Astrocyte (in vitro differentiated cells and primary cell): Measurements from ENCODE around the gene TMEM150A. TPM values are rescaled to one million over a fixed set of nuclear protein-coding genes. Genes with fewer than 3 reads are reported as not detected.
A peak's percentile ranks its signal among the peaks of the same experiment; 100 is the strongest.

Experiments used
- DNase-seq: peaks from one replicate; pipeline ENCODE4 v3.0.0-alpha.2; 2010; ENCODE audit warnings: low read depth
- FAIRE-seq: peaks from 2 replicates; lab custom pipeline; 2011; peaks lifted over from hg19 to GRCh38; lab: Jason Lieb, UNC
- H2AFZ ChIP-seq: 2 replicates; pipeline ENCODE4 v1.6.0; 2012; ENCODE audit warnings: low read depth, low read length, inconsistent platforms
- H3K27ac ChIP-seq: 2 replicates; pipeline ENCODE4 v1.5.1; 2011; ENCODE audit warnings: low read depth, low read length, inconsistent platforms
- H3K27me3 ChIP-seq: 2 replicates; pipeline ENCODE4 v1.6.0; 2011; ENCODE audit warnings: low read length, inconsistent platforms; ENCODE audit not compliant: insufficient read depth
- H3K36me3 ChIP-seq: 2 replicates; pipeline ENCODE4 v1.5.1; 2011; ENCODE audit warnings: low read length, inconsistent platforms; ENCODE audit not compliant: insufficient read depth
- H3K4me1 ChIP-seq: 2 replicates; pipeline ENCODE4 v1.5.1; 2011; ENCODE audit warnings: low read length, inconsistent platforms; ENCODE audit not compliant: insufficient read depth
- H3K4me2 ChIP-seq: 2 replicates; pipeline ENCODE4 v1.6.0; 2012; ENCODE audit warnings: low read length, inconsistent platforms
- H3K4me3 ChIP-seq: 2 replicates; pipeline ENCODE4 v1.5.1; 2011; ENCODE audit warnings: low read depth, mild to moderate bottlenecking, low read length, inconsistent platforms; ENCODE audit not compliant: insufficient read depth
- H3K79me2 ChIP-seq: 2 replicates; pipeline ENCODE4 v1.6.0; 2012; ENCODE audit warnings: mild to moderate bottlenecking, low read length, inconsistent platforms; ENCODE audit not compliant: insufficient read depth
- H3K9ac ChIP-seq: 2 replicates; pipeline ENCODE4 v1.6.0; 2012; ENCODE audit warnings: mild to moderate bottlenecking, low read length, inconsistent platforms
- H3K9me3 ChIP-seq: 2 replicates; pipeline ENCODE4 v1.5.1; 2012; ENCODE audit warnings: low read depth, mild to moderate bottlenecking, low read length, inconsistent platforms; ENCODE audit not compliant: insufficient read depth
- H4K20me1 ChIP-seq: 2 replicates; pipeline ENCODE4 v1.6.0; 2012; ENCODE audit warnings: low read length, inconsistent platforms; ENCODE audit not compliant: insufficient read depth
- H3K27ac Mint-ChIP-seq: one replicate; pipeline ENCODE4 v1.8.0; 2021; ENCODE audit warnings: mild to moderate bottlenecking, mixed read lengths; ENCODE audit not compliant: unreplicated experiment
- H3K27me3 Mint-ChIP-seq: one replicate; pipeline ENCODE4 v1.8.0; 2021; ENCODE audit warnings: low read depth, mixed read lengths; ENCODE audit not compliant: unreplicated experiment
- H3K36me3 Mint-ChIP-seq: one replicate; pipeline ENCODE4 v1.8.0; 2021; ENCODE audit warnings: low read depth, mixed read lengths; ENCODE audit not compliant: unreplicated experiment
- H3K4me1 Mint-ChIP-seq: one replicate; pipeline ENCODE4 v1.8.0; 2021; ENCODE audit warnings: low read depth, mixed read lengths; ENCODE audit not compliant: unreplicated experiment
- H3K4me3 Mint-ChIP-seq: one replicate; pipeline ENCODE4 v1.8.0; 2021; ENCODE audit warnings: mild to moderate bottlenecking, moderate library complexity, mixed read lengths; ENCODE audit not compliant: unreplicated experiment
- H3K9me3 Mint-ChIP-seq: one replicate; pipeline ENCODE4 v1.8.0; 2021; ENCODE audit warnings: mild to moderate bottlenecking, mixed read lengths; ENCODE audit not compliant: unreplicated experiment
- CTCF ChIP-seq: IDR thresholded peaks from 2 replicates; pipeline ENCODE4 v1.5.1; 2011; ENCODE audit warnings: low read depth, mild to moderate bottlenecking, inconsistent platforms, low read length, moderate library complexity; ENCODE audit not compliant: insufficient read depth
- EZH2 ChIP-seq: IDR thresholded peaks from 2 replicates; pipeline ENCODE4 v1.6.1; 2012; ENCODE audit warnings: mild to moderate bottlenecking, low read length, inconsistent platforms; ENCODE audit not compliant: insufficient read depth
- total RNA-seq: library from RNA; stranded (reverse); gene quantifications from 2 replicates; pipeline ENCODE4 v1.2.1, GENCODE V29; 2021

The TMEM150A gene
- total RNA-seq, 1 donor from 2014 or later = 20.4 TPM

- H3K4me2 ChIP-seq = peak overlapping the region; percentile 92
- DNase-seq = peak; percentile 86
- peak overlapping the region; percentile 33 for H2AFZ ChIP-seq
- peaks cover 7% of the 10 kb centered on the region for H3K27me3 Mint-ChIP-seq
- peak overlapping the region; percentile 64 for H3K27ac ChIP-seq
- H3K4me1 Mint-ChIP-seq = peaks cover 42% of the 10 kb centered on the region
- H4K20me1 ChIP-seq = no peaks in the 10 kb centered on the region
- TF ChIP-seq CTCF = no peak
- H3K9me3 ChIP-seq = no peaks in the 10 kb centered on the region
- no peaks in the 10 kb centered on the region for H3K9me3 Mint-ChIP-seq
- H3K36me3 ChIP-seq = no peaks in the 10 kb centered on the region
- no peaks in the 10 kb centered on the region for H3K27me3 ChIP-seq
- peaks cover 29% of the 10 kb centered on the region for H3K4me1 ChIP-seq
- H3K4me3 Mint-ChIP-seq = peak overlapping the region; percentile 20
- H3K79me2 ChIP-seq = peaks cover 2% of the 10 kb centered on the region
- H3K4me3 ChIP-seq = no peak overlapping the region
- H3K27ac Mint-ChIP-seq = peak overlapping the region; percentile 21
- H3K36me3 Mint-ChIP-seq = peaks cover 7% of the 10 kb centered on the region
- peak overlapping the region; percentile 75 for H3K9ac ChIP-seq
- no peak for FAIRE-seq
Observed at GRCh38 chr2:85585781-85586105, 16.8 kb downstream of the TMEM150A start.

- Histone ChIP-seq H3K27ac (peak overlapping the region; percentile 64), H3K36me3 (no peaks in the 10 kb centered on the region), H3K4me3 (peak overlapping the region; percentile 55), H3K27me3 (no peaks in the 10 kb centered on the region), H3K4me2 (peak overlapping the region; percentile 92), H4K20me1 (no peaks in the 10 kb centered on the region), H2AFZ (peak overlapping the region; percentile 82), H3K79me2 (peaks cover 2% of the 10 kb centered on the region), H3K9ac (peak overlapping the region; percentile 75), H3K4me1 (peaks cover 22% of the 10 kb centered on the region), H3K9me3 (no peaks in the 10 kb centered on the region)
- DNase-seq (peak; percentile 58), FAIRE-seq (no peak)
- Mint-ChIP-seq H3K4me1 (peaks cover 36% of the 10 kb centered on the region), H3K36me3 (peaks cover 7% of the 10 kb centered on the region), H3K4me3 (peak overlapping the region; percentile 55), H3K27me3 (peaks cover 7% of the 10 kb centered on the region), H3K9me3 (no peaks in the 10 kb centered on the region), H3K27ac (peak overlapping the region; percentile 21)
- TF ChIP-seq CTCF (no peak), EZH2 (no peak)
Observed at GRCh38 chr2:85584857-85585780, 17.4 kb downstream of the TMEM150A start.
